WERI-Rb-1 (cell line): Measurements from ENCODE around the gene ZBTB20.

Experiments used
- DNase-seq: peaks from one replicate; pipeline ENCODE4 v3.0.0-alpha.2; 2020
- H3K27ac ChIP-seq: fragments of 250-450 bp; sonication (Bioruptor Pico); 2 replicates; pipeline ENCODE4 v1.5.1; 2020; ENCODE audit warnings: mild to moderate bottlenecking, moderate library complexity
- H3K27me3 ChIP-seq: fragments of 250-450 bp; sonication (Bioruptor Pico); 2 replicates; pipeline ENCODE4 v1.5.1; 2021; ENCODE audit warnings: mild to moderate bottlenecking, low read depth, moderate library complexity; ENCODE audit not compliant: insufficient read depth, severe bottlenecking
- H3K36me3 ChIP-seq: fragments of 250-450 bp; sonication (Bioruptor Pico); 2 replicates; pipeline ENCODE4 v1.5.1; 2020; ENCODE audit warnings: mild to moderate bottlenecking, moderate library complexity
- H3K4me3 ChIP-seq: 2 replicates; pipeline ENCODE4 v1.5.1; 2011; ENCODE audit warnings: low read depth, mild to moderate bottlenecking, control low read depth, low read length
- H3K9me3 ChIP-seq: fragments of 250-450 bp; sonication (Bioruptor Pico); 2 replicates; pipeline ENCODE4 v1.5.1; 2021; ENCODE audit warnings: mild to moderate bottlenecking, moderate library complexity; ENCODE audit not compliant: severe bottlenecking
- TF ChIP-seq, protein P1 (sequence below): IDR thresholded peaks from 2 replicates; pipeline ENCODE4 v1.5.1; 2011; ENCODE audit warnings: low read depth, mild to moderate bottlenecking, control low read depth, inconsistent platforms, low read length

Gene ZBTB20

DNA sequence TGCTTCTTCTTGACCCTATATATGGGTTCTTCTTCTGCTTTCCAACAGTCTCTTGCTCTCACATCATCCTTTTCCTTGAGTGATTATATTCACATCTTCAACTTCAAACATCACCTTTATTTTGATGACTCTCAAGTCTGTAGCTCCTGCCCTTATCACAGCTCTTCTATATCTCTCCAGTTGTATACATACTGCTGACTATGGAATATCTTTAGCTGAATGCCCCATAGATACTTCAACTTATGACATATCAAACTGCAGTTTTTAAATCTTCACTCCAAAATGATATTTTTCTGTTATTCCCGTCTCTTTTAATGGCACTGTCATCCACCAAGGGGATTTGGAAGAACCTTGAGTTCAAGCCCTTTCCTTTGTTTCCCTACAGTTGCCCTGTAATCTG, 139.1 kb downstream of the ZBTB20 start:
- H3K27ac ChIP-seq, result no peak overlapping the region
- no peaks in the 10 kb centered on the region for H3K36me3 ChIP-seq
- DNase-seq, result no peak
- H3K9me3 ChIP-seq, result no peaks in the 10 kb centered on the region
- H3K4me3 ChIP-seq, result no peak overlapping the region
- TF ChIP-seq, protein P1, sequence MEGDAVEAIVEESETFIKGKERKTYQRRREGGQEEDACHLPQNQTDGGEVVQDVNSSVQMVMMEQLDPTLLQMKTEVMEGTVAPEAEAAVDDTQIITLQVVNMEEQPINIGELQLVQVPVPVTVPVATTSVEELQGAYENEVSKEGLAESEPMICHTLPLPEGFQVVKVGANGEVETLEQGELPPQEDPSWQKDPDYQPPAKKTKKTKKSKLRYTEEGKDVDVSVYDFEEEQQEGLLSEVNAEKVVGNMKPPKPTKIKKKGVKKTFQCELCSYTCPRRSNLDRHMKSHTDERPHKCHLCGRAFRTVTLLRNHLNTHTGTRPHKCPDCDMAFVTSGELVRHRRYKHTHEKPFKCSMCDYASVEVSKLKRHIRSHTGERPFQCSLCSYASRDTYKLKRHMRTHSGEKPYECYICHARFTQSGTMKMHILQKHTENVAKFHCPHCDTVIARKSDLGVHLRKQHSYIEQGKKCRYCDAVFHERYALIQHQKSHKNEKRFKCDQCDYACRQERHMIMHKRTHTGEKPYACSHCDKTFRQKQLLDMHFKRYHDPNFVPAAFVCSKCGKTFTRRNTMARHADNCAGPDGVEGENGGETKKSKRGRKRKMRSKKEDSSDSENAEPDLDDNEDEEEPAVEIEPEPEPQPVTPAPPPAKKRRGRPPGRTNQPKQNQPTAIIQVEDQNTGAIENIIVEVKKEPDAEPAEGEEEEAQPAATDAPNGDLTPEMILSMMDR, result no peak
- H3K27me3 ChIP-seq, result peaks cover 11% of the 10 kb centered on the region

DNA sequence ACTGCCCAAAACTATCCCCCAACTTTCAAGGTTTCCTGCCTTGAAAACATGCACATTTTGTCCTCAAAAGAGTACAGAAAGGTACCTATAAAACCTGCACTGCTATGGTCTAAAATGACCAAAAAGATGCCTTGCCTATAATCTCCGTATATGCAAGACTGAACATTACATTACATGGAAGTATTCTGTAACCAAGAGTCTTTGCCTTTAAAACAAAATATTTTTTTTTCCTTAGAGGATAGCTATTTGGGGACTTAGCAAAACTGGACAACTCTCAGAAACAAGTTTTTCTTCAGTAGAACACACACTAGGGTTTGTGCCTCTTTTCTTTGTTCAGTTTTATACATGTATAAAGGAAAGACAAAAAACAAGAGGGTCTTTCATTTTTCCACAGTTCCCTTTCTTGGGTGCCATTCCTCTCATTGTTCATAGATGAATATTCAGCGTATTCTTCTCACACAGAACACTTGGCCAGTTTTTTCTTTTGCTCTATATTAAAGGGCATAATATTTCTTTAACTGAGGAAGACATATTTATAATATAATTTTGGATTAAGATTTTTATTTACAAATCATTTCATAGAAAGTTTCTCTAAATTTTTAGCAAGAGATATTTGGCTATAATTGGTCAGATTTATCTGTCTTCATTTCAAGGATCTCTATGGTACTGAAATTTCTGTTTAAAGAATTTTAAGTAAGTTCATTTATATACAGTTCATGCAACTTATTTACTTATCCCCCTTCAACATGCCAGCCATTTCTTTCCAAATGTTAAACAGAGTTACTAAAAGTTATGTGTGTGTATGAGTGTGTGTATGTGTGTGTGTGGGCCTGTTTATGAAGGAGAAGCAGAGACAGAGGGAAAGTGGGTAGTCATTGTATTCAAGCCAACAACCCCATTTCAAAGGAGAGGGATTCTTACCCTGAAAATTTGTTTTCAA, 142.6 kb downstream of the ZBTB20 start:
- TF ChIP-seq, protein P1, result no peak
- H3K9me3 ChIP-seq, result no peaks in the 10 kb centered on the region
- DNase-seq, result no peak

DNA sequence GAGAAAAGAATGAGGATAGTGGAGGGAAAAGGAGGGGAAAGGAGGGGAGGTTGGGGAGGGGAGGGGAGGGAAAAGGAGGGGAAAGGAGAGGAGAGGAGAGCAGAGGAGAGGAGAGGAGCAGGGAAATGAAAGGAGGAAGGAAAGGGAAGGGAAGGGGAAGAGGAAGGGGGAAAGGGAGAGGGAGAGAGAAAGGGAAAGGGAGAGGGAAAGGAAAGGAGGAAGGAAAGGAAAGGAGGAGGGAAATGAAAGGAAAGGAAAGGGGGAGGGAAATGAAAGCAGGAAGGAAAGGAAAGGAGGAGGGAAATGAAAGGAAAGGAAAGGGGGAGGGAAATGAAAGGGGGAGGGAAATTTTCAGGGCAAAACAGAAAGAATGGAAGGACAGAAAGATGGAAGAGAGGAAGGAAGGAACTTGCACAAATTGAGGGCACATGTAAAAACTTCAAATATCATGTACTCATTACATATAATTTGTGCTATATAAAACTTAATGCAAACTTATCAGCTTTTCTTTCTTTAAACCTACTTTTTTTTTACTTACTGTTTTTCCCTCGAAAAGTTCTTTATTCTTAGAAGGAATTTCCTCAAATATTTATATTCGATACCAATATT, 148.0 kb downstream of the ZBTB20 start:
- H3K36me3 ChIP-seq, result no peaks in the 10 kb centered on the region

More for the DNA sequence above, 142.6 kb downstream of the ZBTB20 start:
- Histone ChIP-seq H3K4me3 (no peak overlapping the region), H3K27ac (no peak overlapping the region), H3K27me3 (peaks cover 6% of the 10 kb centered on the region), H3K36me3 (no peaks in the 10 kb centered on the region)

DNA sequence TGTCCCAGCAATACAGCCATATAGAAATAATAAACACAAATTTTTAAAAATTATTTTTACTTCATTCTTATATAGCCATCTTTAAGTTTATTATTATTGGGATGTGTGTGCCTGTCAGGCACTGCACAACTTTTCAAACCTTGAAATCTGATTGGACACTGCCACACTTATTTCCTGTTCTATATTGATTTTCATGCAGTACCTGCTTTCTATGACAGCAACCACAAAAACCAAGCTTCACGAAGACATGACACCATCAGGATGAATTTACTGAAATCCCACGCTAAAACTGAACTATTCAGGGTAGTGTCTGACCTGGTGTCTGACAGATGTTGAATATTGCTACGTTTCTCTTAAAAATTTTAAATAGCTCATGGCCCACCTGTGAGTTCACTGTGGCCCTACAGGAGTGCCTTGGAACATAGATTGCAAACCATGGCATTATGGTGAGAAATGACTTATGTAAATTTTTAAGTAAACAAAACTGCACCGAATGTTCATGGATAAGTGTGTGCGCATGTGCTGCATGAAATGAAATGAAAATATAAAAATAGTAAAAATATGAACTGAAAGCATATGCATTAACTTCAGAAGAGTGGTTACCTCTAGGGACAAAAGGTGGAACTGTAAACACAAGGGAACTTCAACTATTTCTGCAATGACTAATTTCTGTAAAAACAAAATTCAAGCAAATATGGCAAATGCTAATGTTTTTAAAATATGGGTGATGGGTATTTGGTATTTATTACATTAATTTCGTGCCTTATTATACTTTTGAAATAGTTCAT, 152.3 kb downstream of the ZBTB20 start:
- TF ChIP-seq, protein P1, result no peak
- DNase-seq, result no peak
- Histone ChIP-seq H3K27ac (no peak overlapping the region), H3K27me3 (no peaks in the 10 kb centered on the region), H3K36me3 (no peaks in the 10 kb centered on the region), H3K4me3 (no peak overlapping the region), H3K9me3 (no peaks in the 10 kb centered on the region)

More for the DNA sequence above, 148.0 kb downstream of the ZBTB20 start:
- no peak overlapping the region for H3K27ac ChIP-seq
- H3K27me3 ChIP-seq, result no peaks in the 10 kb centered on the region
- DNase-seq, result no peak
- H3K4me3 ChIP-seq, result no peak overlapping the region
- H3K9me3 ChIP-seq, result no peaks in the 10 kb centered on the region
- TF ChIP-seq, protein P1, result no peak

DNA sequence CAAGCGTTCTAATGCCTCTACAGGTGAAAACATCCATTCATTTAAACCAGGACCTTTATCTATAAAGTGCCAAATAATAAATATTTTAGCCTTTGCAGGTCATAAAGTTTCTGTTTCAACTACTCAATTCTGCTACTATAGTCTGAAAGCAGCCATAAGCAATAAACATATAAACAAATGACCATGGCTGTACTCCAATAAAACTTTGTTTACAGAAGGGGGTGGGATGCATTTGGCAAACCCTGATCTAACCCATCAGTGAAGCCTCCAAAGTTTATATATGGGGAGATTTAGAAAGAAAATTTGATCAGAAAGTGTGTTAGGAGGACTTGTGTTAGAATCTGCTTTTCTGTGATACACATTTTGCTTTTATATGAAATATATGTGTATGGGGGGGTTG, 161.3 kb downstream of the ZBTB20 start:
- TF ChIP-seq, protein P1, result no peak
- no peaks in the 10 kb centered on the region for H3K27me3 ChIP-seq
- H3K36me3 ChIP-seq, result no peaks in the 10 kb centered on the region
- no peak overlapping the region for H3K4me3 ChIP-seq
- DNase-seq, result no peak
- no peaks in the 10 kb centered on the region for H3K9me3 ChIP-seq
- no peak overlapping the region for H3K27ac ChIP-seq
